Astrocyte of the spinal cord (primary cell): ENCODE data around the gene EFR3B.
"Not testable (repeated sequence)": the region's sequence is repeated elsewhere in the genome, so short reads cannot be mapped to it uniquely, and the experiment has no call there.

Experiments used
- DNase-seq: peaks from one replicate; pipeline ENCODE4 v3.0.0; 2011; ENCODE audit warnings: low read depth, low spot score
- H3K4me3 ChIP-seq: 2 replicates; pipeline ENCODE4 v1.5.1; 2011; ENCODE audit warnings: low read depth, mild to moderate bottlenecking, low read length, moderate library complexity
- CTCF ChIP-seq: IDR thresholded peaks from 2 replicates; pipeline ENCODE4 v1.5.1; 2012; ENCODE audit warnings: low read depth, mild to moderate bottlenecking, low read length, inconsistent platforms
- in situ Hi-C: cut with HindIII; loops from 2 replicates; pipeline ENCODE4 v1.10.0; 2017; ENCODE audit warnings: low sequenced_read_pairs

The EFR3B gene

DNA sequence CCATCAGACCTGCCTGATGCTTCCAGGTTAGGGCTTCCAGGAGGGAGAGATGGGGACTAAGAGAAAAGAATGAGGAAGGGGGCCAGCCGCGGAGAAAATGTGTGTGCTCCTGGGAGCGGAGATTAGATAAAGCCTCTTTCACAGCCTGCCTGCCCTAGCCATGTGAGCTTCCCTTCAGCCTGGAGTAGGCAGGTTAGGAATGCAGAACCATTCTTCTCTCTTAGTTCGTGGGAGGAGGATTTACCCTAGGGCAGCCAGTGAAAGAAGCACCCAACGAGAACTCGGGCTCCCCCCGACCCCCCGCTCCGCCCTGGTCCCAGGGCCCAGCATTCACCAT lies 90.4 kb downstream of the EFR3B start:
- H3K4me3 ChIP-seq: no peak overlapping the region
- no peak for DNase-seq
- no peak for TF ChIP-seq CTCF
- in situ Hi-C loops: no loop called here

- no peak for TF ChIP-seq CTCF
- no peak for DNase-seq
- in situ Hi-C loops: no loop called here
- no peak overlapping the region for H3K4me3 ChIP-seq
These were observed 90.8 kb downstream of the EFR3B start for GRCh38 chr2:25132693-25133092.

- DNase-seq, in situ Hi-C loops, H3K4me3 ChIP-seq: not testable (repeated sequence)
These were observed 98.7 kb downstream of the EFR3B start for GRCh38 chr2:25140535-25140934.

- no peak for TF ChIP-seq CTCF
- no peak overlapping the region for H3K4me3 ChIP-seq
- in situ Hi-C loops: no loop called here
- no peak for DNase-seq
These were observed 99.2 kb downstream of the EFR3B start for GRCh38 chr2:25141120-25141519.

DNA sequence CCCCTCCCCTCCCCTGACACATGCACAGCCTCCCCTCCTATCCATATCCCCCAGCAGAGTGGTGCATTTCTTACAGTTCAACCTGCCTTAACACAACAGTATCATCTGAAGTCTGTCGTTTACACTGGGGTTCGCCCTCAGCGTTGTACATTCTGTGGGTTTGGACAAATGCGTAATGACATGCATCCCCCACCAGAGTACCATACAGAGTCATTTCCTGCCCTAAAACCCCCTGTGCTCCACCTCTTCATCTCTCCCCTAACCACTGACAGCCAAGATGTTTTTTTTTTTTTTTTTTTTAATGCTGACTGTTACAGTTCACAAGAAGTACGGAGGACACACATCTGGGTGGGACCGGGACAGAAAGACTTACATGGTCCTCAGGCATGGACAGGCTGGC lies 103.9 kb downstream of the EFR3B start:
- no peak overlapping the region for H3K4me3 ChIP-seq
- TF ChIP-seq CTCF: no peak
- DNase-seq: no peak
- in situ Hi-C loops: no loop called here

- in situ Hi-C loops: no loop called here
- H3K4me3 ChIP-seq: no peak overlapping the region
- DNase-seq: no peak
- no peak for TF ChIP-seq CTCF
These were observed 105.0 kb downstream of the EFR3B start for GRCh38 chr2:25146896-25147295.

- no peak for DNase-seq
- no peak overlapping the region for H3K4me3 ChIP-seq
- TF ChIP-seq CTCF: no peak
- in situ Hi-C loops: no loop called here
These were observed 107.8 kb downstream of the EFR3B start for GRCh38 chr2:25149646-25150045.

DNA sequence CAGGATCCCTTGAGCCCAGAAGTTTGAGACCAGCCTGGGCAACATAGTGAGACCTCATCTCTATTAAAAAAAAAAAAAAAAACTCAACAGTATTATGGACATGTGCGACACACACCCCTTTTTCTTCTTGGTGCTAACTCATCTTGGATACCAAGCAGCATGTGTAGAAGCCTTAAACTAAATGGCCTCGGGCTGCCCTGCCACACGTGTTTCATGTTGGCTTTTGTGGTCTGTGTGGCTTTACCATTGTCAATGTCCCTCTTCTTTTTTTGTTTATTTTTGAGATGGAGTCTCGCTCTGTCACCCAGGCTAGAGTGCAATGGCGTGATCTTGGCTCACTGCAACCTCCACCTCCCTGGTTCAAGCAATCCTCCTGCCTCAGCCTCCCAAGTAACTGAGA lies 109.1 kb downstream of the EFR3B start:
- H3K4me3 ChIP-seq, in situ Hi-C loops, DNase-seq: not testable (repeated sequence)
